Endothelial cell of umbilical vein (primary cell): ENCODE measurements around the gene AMBP. TPM values are rescaled to one million over a fixed set of nuclear protein-coding genes. Genes with fewer than 3 reads are reported as not detected.

Experiments used
- BruUV-seq: library from RNA; stranded (reverse); fragments of 400-500 nt; replicated peaks from 2 replicates; lab custom pipeline; 2021; lab: Mats Ljungman, UMichigan
- CTCF ChIA-PET: fragments of 300-600, 350-600 bp; sonication (Branson Sonifier 250); formaldehyde crosslinking; loops from one replicate; lab custom pipeline; 2021; ENCODE audit warnings: antibody characterized with exemption, inconsistent platforms; lab: Charles Lee
- POLR2A ChIA-PET: fragments of 300-600, 350-600 bp; sonication (Branson Sonifier 250); formaldehyde crosslinking; loops from one replicate; lab custom pipeline; 2021; ENCODE audit warnings: antibody characterized with exemption, inconsistent platforms; lab: Charles Lee
- DNase-seq: peaks from one replicate; pipeline ENCODE4 v3.0.0-alpha.2; 2011; ENCODE audit warnings: low read depth, low spot score
- FAIRE-seq: peaks from 2 replicates; lab custom pipeline; 2011; peaks lifted over from hg19 to GRCh38; lab: Jason Lieb, UNC
- H2AFZ ChIP-seq: 2 replicates; pipeline ENCODE4 v1.6.0; 2012; ENCODE audit warnings: low read depth, low read length, control low read depth, inconsistent platforms
- H3K27ac ChIP-seq: 2 replicates; pipeline ENCODE4 v1.5.1; 2011; ENCODE audit warnings: low read depth, mild to moderate bottlenecking, control low read depth, low read length, moderate library complexity; ENCODE audit not compliant: insufficient read depth
- H3K27me3 ChIP-seq, 2 experiments: 2 replicates each; pipeline versions ENCODE4 v1.6.0 to v1.6.1; 2011; ENCODE audit warnings: low read length in 2 of 2, mixed read lengths in 1 of 2; ENCODE audit not compliant: control insufficient read depth in 2 of 2, insufficient read depth in 2 of 2
- H3K36me3 ChIP-seq, 2 experiments: 2 replicates in 1 of 2; 3 replicates in 1 of 2; pipeline ENCODE4 v1.5.1; 2011; ENCODE audit warnings: low read length in 2 of 2, mild to moderate bottlenecking in 1 of 2, moderate library complexity in 1 of 2; ENCODE audit not compliant: control insufficient read depth in 2 of 2, insufficient read depth in 2 of 2; ENCODE audit errors: extremely low read depth in 1 of 2
- H3K4me1 ChIP-seq: 3 replicates; pipeline ENCODE4 v1.5.1; 2011; ENCODE audit warnings: mild to moderate bottlenecking, low read length; ENCODE audit not compliant: control insufficient read depth, insufficient read depth; ENCODE audit errors: extremely low read depth
- H3K4me2 ChIP-seq: 2 replicates; pipeline ENCODE4 v1.6.1; 2011; ENCODE audit warnings: low read length, control low read depth, mixed read lengths; ENCODE audit not compliant: insufficient read depth
- H3K4me3 ChIP-seq, 3 experiments: fragments of 200-600 bp in 1 of 3; sonication (generic), shearing (Covaris generic) in 1 of 3; replicated peaks in 1 of 3; 2 replicates each; pipeline ENCODE4 v1.5.1; 2011 to 2016; ENCODE audit warnings: control low read depth in 3 of 3, low read length in 3 of 3, mild to moderate bottlenecking in 2 of 3, inconsistent platforms in 1 of 3, low read depth in 1 of 3, moderate library complexity in 1 of 3; ENCODE audit not compliant: insufficient read depth in 1 of 3
- H3K79me2 ChIP-seq: 2 replicates; pipeline ENCODE4 v1.6.0; 2012; ENCODE audit warnings: low read length, inconsistent platforms; ENCODE audit not compliant: control insufficient read depth, insufficient read depth
- H3K9ac ChIP-seq: replicated peaks from 2 replicates; pipeline ENCODE3; 2011; ENCODE audit warnings: low read length, control low read depth; ENCODE audit not compliant: insufficient read depth; ENCODE audit errors: extremely low read depth
- H3K9me1 ChIP-seq: replicated peaks from 3 replicates; pipeline ENCODE4 v1.6.0; 2011; ENCODE audit warnings: mild to moderate bottlenecking, low read length; ENCODE audit not compliant: control insufficient read depth, insufficient read depth; ENCODE audit errors: extremely low read depth
- H3K9me3 ChIP-seq: replicated peaks from 2 replicates; pipeline ENCODE4 v1.5.1; 2012; ENCODE audit warnings: low read length, inconsistent platforms; ENCODE audit not compliant: control insufficient read depth, insufficient read depth
- H4K20me1 ChIP-seq: replicated peaks from 2 replicates; pipeline ENCODE3; 2011; ENCODE audit warnings: mild to moderate bottlenecking, low read length; ENCODE audit not compliant: control insufficient read depth, insufficient read depth; ENCODE audit errors: extremely low read depth
- CTCF ChIP-seq, 2 donors: IDR thresholded peaks; 1 replicate in 1 of 2; 2 replicates in 1 of 2; pipeline ENCODE4 v1.5.1; 2011; ENCODE audit warnings: low read length in 2 of 2, mild to moderate bottlenecking in 2 of 2, moderate library complexity in 2 of 2, control low read depth in 1 of 2, inconsistent platforms in 1 of 2, low read depth in 1 of 2; ENCODE audit not compliant: insufficient read depth in 1 of 2; ENCODE audit errors: extremely low read depth in 1 of 2
- EZH2 ChIP-seq: IDR thresholded peaks from 2 replicates; pipeline ENCODE4 v1.6.1; 2012; ENCODE audit warnings: borderline replicate concordance, low read depth, mild to moderate bottlenecking, moderate library complexity, low read length, inconsistent platforms; ENCODE audit not compliant: severe bottlenecking
- FOS ChIP-seq: IDR thresholded peaks from 2 replicates; pipeline ENCODE4 v1.6.1; 2011; ENCODE audit warnings: mild to moderate bottlenecking, low read length, moderate library complexity, borderline replicate concordance; ENCODE audit not compliant: insufficient read depth
- GATA2 ChIP-seq: IDR thresholded peaks from 2 replicates; pipeline ENCODE4 v1.7.0; 2011; ENCODE audit warnings: low read depth, mild to moderate bottlenecking, moderate library complexity, mixed read lengths, low read length; ENCODE audit not compliant: insufficient read length, insufficient read depth
- JUN ChIP-seq: IDR thresholded peaks from 2 replicates; pipeline ENCODE4 v1.6.1; 2011; ENCODE audit warnings: borderline replicate concordance, low read depth; ENCODE audit not compliant: insufficient read length, insufficient read depth
- MAX ChIP-seq: IDR thresholded peaks from 2 replicates; pipeline ENCODE4 v1.6.1; 2011; ENCODE audit not compliant: insufficient read depth, insufficient read length
- MYC ChIP-seq: IDR thresholded peaks from one replicate; pipeline ENCODE4 v1.6.1; 2011; ENCODE audit warnings: mild to moderate bottlenecking, low read depth, low read length
- POLR2A ChIP-seq: IDR thresholded peaks from 2 replicates; pipeline ENCODE4 v1.6.1; 2012; ENCODE audit warnings: low read depth, mild to moderate bottlenecking, control low read depth, low read length
- POLR2AphosphoS5 ChIP-seq: IDR thresholded peaks from 2 replicates; pipeline ENCODE4 v1.6.1; 2012; ENCODE audit warnings: low read depth, mild to moderate bottlenecking, control low read depth, low read length, moderate library complexity; ENCODE audit not compliant: insufficient read depth
- dilution Hi-C: fragments of 300-500 bp; cut with MboI; formaldehyde crosslinking; loops from one replicate; pipeline ENCODE4 v1.15.0; 2019; ENCODE audit warnings: low sequenced_read_pairs; ENCODE audit not compliant: extremely low pct_ligation_motif_present
- intact Hi-C: fragments of 100-400 bp; cut with micrococcal nuclease; formaldehyde crosslinking; loops from one replicate; pipeline ENCODE4 v1.10.0; 2022
- polyA plus RNA-seq, 4 experiments: library from polyadenylated mRNA; depleted of rRNA in 3 of 4; stranded (reverse) in 3 of 4; unstranded in 1 of 4; fragments of >200 nt; gene quantifications; 2 replicates each; pipeline versions ENCODE4 v1.2.1 to v1.2.3, GENCODE V29; 2011 to 2012; ENCODE audit warnings: missing spikeins in 1 of 4
- total RNA-seq: library from RNA; stranded (reverse); gene quantifications from 2 replicates; pipeline ENCODE4 v1.2.3, GENCODE V29; 2021

AMBP gene
- total and polyA plus RNA-seq, 2 donors (not counting 3 experiments of a cell fraction or from before 2014, with no cell fraction given) = not detected

- Histone ChIP-seq H3K4me1 (peaks cover 4% of the 10 kb centered on the region), H3K79me2 (no peaks in the 10 kb centered on the region), H3K27ac (no peak overlapping the region), H3K4me3 (no peak overlapping the region), H3K9me1 (no peaks in the 10 kb centered on the region), H2AFZ (no peak overlapping the region), H3K9ac (no peak overlapping the region), H3K9me3 (no peaks in the 10 kb centered on the region), H3K36me3 (peaks cover 21 to 43% of the 10 kb centered on the region in 2 experiments), H4K20me1 (no peaks in the 10 kb centered on the region), H3K4me2 (no peak overlapping the region), H3K27me3 (no peaks in the 10 kb centered on the region)
- intact Hi-C loops = no loop called here
- no TSS peak for BruUV-seq
- ChIA-PET POLR2A (no interaction called here), CTCF (interaction anchor here (1.4 to 1.7 kb wide), 3 partner anchors 57 to 313 kb away, joined by 3 to 4 read pairs (median 4); no protein-coding TSS in a partner anchor)
- FAIRE-seq = no peak
- dilution Hi-C loops = no loop called here
- TF ChIP-seq FOS = no peak
- no peak for TF ChIP-seq EZH2
- no peak for TF ChIP-seq POLR2A
- no peak for TF ChIP-seq JUN
- TF ChIP-seq MYC = no peak
- no peak for TF ChIP-seq GATA2
- DNase-seq = no peak
These were observed 27.5 kb downstream of the AMBP start for GRCh38 chr9:114050646-114051045.

GRCh38 chr9:114050226-114050568 is 27.9 kb downstream of the AMBP start:
- Histone ChIP-seq H3K36me3 (peaks cover 21 to 43% of the 10 kb centered on the region in 2 experiments), H4K20me1 (no peaks in the 10 kb centered on the region), H3K79me2 (no peaks in the 10 kb centered on the region), H2AFZ (no peak overlapping the region), H3K9me1 (no peaks in the 10 kb centered on the region), H3K9me3 (no peaks in the 10 kb centered on the region), H3K27me3 (no peaks in the 10 kb centered on the region), H3K4me1 (peaks cover 4% of the 10 kb centered on the region), H3K4me2 (no peak overlapping the region), H3K27ac (no peak overlapping the region), H3K9ac (no peak overlapping the region), H3K4me3 (no peak overlapping the region)
- no TSS peak for BruUV-seq
- TF ChIP-seq MYC (no peak), JUN (no peak), EZH2 (no peak), MAX (no peak), CTCF (IDR thresholded peaks at IDR 0.05; ENCODE audit: extremely low read depth in 1 of 2, insufficient read depth in 1 of 2, low read depth in 1 of 2, low read length in 2 of 2) (no peak), POLR2AphosphoS5 (no peak)
- dilution Hi-C loops = no loop called here
- DNase-seq (no peak), FAIRE-seq (no peak)
- ChIA-PET POLR2A (no interaction called here), CTCF (interaction anchor here (1.7 kb wide), 1 partner anchor 56 kb away, joined by 4 read pairs; no protein-coding TSS in a partner anchor)
- intact Hi-C loops = no loop called here
